ENCODE data around the gene XRCC4.
"Not testable (repeated sequence)": the region's sequence is repeated elsewhere in the genome, so short reads cannot be mapped to it uniquely, and the experiment has no call there.

The XRCC4 gene

GRCh38 chr5:83353774-83354173 is 276.4 kb downstream of the XRCC4 start:
- DNase-seq (ENCODE audit: low spot score): no peak

DNA sequence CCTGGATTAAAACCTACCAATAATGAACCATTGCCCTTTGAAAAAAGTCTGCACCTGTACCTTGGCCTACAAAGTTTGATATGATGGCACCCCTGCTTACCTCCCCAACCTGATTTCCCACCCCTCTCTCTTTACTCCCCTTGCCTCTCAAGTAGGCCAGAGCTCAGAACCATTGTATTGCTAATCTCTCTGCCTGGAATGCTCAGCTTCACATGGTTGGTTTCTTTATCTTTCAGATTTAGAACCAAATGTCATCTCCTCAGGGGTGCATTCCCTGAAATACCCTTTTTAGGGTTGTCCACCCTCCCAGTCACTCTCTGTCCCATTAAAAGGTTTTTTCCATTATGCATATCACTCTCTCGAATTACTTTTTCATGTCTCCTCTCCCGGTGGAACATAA is 277.6 kb downstream of the XRCC4 start:
- no peak for DNase-seq (ENCODE audit: low spot score)

GRCh38 chr5:83355482-83356014 is 278.2 kb downstream of the XRCC4 start:
- not testable (repeated sequence) for DNase-seq (ENCODE audit: low spot score)

DNA sequence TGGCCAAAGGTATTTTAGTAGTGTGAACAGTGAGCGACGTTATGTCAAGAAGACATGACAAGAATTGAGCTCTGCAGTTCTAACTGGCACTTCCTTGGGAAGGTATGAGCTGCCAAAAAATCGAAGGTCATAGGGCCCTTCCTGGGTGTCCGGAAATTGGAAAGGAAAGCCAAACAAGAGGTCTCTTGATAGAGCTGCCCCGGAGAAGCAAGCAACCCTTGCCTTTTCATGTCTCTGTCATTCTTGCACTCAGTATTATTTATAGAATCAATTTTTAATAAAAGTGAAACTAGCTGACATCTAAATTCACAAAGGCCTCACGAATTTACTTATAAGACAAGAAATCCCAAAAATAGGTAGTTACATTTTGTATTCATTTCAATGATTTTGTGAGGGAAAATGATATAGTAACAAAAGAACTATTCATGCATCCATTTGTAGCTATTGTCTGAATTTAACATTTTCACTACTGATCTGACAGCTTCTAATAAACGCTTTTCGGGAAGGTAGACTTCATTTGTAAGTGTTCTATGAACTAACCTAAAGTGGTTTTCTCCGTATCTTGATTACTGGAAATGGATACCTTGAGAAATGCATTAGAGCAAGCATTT is 280.4 kb downstream of the XRCC4 start:
- no peak for DNase-seq (ENCODE audit: low spot score)

DNA sequence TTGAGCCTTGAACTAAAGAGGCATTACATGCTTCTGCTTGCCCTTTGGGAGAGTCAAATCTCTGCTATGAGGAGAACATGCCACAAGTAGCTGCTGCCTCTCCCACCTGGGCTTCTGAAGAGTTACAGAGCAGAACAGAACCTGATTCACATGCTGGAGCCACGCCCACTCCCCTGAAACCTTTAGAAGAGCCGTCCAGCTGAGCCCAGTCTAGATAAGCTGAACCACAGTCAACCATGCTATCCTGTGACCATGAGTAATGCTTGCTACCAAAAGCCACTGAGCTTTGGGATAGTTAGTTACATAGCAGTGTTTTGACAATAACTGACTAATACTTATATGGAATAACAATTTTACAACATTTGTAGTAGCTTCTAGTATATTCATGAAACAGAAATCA is 283.2 kb downstream of the XRCC4 start:
- DNase-seq (ENCODE audit: low spot score): no peak

- DNase-seq (ENCODE audit: low spot score): no peak
Measured at GRCh38 chr5:83362526-83362925, 285.2 kb downstream of the XRCC4 start.

DNA sequence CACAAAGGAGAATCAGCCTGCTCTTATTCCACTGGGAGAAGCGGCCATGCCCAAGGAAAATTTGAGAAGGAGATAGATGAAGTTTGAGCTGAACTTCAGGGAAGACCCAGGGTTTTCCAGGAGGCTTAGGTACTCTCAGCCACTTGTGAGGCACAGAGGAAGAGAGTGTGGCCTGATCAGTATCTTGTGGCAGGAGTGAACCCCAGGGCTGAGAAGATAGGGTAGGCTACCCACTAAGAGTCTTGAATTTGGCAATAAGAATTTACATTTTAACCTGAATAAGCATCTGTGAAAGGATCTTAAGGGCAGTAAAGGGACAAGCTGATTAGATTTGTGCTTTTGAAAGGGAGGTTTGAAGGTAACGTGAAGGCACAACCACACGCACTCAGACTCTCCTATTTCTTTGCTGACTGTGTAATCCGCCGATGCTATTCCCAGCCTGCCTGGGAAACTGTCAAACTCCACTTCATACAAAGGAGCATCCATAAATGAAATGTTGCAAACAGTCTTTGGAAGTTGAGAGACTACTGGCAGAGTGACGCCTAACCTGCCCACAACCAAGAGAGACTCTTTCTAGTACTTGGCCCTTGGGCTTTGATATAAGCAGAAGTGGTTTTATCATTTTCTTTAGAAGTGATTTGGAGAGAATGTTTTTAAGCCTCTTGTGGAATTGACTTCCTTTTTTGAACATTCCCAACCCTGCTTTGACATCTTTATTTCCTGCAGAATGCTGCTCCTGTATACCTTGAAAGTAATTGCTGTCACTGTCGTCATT is 286.0 kb downstream of the XRCC4 start:
- no peak for DNase-seq (ENCODE audit: low spot score)

GRCh38 chr5:83363886-83364275 is 286.5 kb downstream of the XRCC4 start:
- no peak for DNase-seq (ENCODE audit: low spot score)

DNA sequence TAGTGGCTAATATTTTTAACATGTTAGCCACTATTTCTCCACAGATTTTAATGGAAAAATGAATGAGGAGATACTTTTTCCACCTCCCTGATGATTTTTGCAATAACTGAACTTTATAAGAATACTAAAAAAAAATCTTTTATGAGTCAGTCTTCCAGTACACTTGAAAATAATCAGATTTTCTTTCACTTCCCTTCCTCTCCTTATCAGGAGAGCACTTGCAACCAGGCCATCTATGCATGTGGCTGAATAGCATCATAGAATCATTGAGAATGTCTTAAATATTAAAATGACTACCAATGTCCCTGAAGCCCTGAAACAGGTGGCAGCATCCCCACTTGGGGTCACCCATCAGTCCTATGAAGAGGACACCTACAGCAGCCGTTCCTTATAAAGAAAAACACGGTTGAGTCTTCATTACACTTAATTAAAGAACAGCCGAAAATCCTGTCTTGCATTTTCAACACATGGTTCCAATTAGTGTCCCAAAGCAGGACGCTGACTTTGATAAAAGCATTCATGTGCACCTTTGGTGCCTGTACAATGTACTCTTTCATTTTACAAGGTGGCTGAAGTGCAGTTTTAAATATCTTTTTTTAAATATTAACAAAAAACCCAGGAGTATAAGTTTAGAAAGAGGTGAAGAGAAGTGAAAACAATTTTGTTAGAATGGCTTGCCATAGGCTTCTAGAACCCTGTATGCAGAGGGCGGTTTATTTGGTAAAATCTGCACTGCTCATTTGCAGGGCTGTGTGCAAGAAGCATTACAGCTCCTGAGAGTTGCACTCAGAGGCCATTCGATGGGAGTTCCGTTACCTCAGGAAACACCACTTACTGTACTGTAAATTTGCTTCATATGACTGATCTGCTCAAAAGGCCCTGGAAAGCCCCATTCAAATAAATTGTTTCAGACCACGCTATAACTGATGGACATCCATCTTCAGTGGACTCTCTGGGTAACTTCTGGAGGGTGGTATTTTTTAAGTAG is 287.3 kb downstream of the XRCC4 start:
- no peak for DNase-seq (ENCODE audit: low spot score)

DNA sequence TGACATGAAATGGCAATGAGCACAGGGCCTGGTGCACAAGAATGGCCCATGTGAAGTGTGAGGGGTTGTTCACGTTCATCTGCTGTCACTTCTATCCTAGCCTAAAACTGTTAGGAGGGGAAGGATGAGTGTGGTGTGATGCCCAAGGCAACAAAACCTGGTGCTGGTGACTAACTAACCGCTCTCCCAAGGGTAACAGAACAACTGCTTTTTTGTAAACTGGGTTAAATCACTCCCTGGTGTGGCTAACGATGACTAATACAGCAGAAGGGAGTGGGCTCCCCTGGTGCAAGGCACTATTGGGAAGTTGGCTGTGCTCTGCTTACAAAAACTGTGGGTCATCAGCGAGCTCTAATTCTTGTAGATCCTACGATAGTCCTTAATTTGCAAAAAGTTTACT is 291.0 kb downstream of the XRCC4 start:
- DNase-seq (ENCODE audit: low spot score): no peak

DNA sequence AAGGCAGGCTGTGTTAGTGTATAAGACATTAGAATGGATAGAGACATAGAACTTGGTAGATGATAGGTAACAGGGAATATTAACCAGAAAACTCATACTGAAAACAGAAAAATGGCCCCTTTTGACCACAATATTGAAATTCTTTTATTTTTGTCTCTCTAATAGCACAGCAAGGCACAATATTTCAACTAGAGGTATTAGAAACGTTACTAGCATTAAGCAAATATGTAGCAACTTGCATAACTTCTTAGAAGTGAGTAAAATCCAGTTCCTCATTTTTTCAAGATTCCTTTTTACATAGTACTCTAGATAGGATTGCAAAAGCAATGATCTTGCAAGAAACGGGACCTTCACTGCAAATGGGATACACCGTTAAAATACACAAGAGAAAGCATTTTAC is 291.5 kb downstream of the XRCC4 start:
- no peak for DNase-seq (ENCODE audit: low spot score)

- DNase-seq (ENCODE audit: low spot score): no peak
Measured at GRCh38 chr5:83370957-83371356, 293.6 kb downstream of the XRCC4 start.

- DNase-seq (ENCODE audit: low spot score): no peak
Measured at GRCh38 chr5:83371726-83372125, 294.4 kb downstream of the XRCC4 start.

DNA sequence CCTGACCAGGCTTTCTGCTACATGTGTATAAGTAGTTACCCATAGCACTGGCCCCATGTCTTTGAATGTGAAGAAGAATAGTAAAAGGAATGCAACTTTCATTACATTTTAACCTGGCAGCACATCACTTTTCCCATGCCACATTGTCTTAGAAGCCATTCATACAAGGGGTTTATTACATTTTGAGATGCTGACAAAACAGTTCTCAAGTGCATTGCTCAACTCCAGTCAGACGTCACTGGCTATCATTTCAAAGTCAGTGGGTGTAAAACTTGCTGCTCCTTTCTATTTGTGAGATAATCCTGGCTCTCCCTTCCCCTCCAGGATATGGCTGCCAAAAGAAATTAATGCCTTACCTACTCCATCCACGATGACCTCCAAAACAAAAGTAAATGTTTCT is 297.2 kb downstream of the XRCC4 start:
- DNase-seq (ENCODE audit: low spot score): no peak

GRCh38 chr5:83375049-83375745 is 297.9 kb downstream of the XRCC4 start:
- DNase-seq (ENCODE audit: low spot score): no peak

GRCh38 chr5:83376461-83376860 is 299.1 kb downstream of the XRCC4 start:
- DNase-seq (ENCODE audit: low spot score): no peak

DNA sequence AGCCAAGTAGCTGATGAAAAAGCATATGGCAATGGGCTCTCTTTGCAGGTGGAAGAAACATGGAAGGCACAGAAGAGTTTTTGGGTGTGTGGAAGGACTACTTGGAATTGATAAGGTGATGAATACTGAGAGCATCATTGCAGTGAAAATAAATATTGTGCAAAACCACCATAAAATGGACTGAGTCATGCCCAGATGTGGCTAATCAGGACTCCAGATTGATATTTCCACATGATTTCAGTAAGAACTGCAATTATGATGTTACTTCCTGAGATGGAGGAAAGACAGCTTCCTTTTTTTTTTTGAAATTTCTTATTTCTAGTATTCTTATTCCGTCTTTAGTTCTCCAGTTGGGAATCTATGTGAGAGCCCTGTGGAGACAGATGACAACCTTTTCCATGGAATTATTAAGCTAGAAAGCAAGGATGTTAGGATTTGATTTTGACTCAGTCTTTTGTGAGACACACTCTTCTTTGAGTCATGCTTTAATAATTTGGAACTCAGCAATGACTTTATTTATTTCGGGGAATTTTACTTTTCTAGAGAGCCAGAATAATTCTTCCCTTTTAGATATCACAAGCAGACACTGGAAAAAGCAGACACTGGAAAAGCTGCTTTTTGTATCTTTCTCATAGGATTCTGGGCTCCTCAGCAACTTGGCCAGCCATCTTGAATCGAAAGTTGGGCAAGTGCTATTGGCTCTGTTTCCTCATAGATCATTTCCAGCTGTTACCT is 300.0 kb downstream of the XRCC4 start:
- no peak for DNase-seq (ENCODE audit: low spot score)

DNA sequence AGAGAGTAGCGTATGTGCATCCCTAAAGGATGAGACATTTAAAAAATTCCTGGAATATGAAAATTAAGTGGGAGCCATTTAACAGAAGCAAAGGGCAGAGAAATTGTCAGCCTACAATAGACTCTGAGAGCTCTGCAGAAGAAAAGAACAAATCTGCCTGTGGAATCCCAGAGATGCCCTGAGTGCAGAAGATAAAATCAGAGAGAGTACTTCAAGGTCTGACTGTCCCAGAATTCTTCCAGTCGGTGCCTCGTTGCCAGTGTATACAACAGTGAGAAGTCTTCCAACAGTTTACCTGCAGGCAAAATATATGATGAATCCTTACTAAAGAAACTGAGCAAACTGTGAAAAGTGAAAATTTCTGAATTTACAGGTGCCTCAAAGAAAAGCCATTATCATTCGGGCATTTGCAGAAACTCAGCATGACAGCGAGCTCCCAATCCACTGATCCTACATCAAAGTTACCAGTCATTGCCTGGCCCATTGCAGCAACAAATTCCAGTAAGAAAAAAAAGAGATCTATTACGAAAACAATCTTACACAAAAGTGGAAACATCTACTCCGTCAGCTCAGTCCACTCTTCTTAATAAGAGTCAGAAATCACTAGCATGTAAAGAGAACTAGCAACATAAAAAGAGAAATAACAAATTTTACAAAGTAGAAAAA is 301.4 kb downstream of the XRCC4 start:
- DNase-seq (ENCODE audit: low spot score): no peak

DNA sequence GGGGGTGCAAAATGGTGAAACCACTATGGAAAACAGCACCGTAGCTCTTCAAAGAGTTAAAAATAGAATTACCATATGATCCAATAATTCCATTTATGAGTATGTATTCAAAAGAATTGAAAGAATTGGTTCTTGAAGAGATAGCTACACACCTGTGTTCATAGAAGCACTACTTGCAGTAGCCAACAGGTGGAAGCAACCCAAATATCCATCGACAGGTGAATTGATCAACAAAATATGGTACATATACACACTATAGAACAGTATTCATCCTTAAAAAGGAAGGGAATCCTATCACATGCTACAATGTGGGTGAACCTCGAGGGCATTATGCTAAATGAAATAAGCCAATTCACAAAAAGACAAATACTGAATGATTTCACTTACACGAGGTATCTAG is 308.5 kb downstream of the XRCC4 start:
- DNase-seq (ENCODE audit: low spot score): no peak

GRCh38 chr5:83387041-83387440 is 309.7 kb downstream of the XRCC4 start:
- DNase-seq (ENCODE audit: low spot score): no peak

DNA sequence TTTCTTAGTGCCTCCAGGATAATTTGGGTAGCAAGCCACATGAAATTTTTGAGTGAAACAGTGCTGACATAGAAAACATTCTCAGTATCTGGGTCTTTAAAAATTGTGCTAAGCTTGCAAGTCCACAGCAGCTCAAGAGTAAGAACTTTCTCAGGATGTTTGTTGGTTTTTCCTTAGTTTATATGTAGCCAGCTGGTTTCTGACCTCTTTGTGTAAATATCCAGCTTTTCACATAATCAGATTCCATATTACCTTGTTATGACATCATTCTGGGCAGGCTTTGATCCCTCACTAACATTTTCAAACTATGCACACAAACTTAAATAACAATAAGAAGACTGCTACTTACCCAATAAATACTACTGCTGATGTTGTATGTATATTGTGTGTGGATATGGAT is 311.3 kb downstream of the XRCC4 start:
- no peak for DNase-seq (ENCODE audit: low spot score)
